ENCODE results near the gene POLR1H. TPM values are rescaled to one million over a fixed set of nuclear protein-coding genes. Genes with fewer than 3 reads are reported as not detected.

Gene POLR1H
- total RNA-seq, 1 experiment from 2014 or later = 85.1 TPM

DNA sequence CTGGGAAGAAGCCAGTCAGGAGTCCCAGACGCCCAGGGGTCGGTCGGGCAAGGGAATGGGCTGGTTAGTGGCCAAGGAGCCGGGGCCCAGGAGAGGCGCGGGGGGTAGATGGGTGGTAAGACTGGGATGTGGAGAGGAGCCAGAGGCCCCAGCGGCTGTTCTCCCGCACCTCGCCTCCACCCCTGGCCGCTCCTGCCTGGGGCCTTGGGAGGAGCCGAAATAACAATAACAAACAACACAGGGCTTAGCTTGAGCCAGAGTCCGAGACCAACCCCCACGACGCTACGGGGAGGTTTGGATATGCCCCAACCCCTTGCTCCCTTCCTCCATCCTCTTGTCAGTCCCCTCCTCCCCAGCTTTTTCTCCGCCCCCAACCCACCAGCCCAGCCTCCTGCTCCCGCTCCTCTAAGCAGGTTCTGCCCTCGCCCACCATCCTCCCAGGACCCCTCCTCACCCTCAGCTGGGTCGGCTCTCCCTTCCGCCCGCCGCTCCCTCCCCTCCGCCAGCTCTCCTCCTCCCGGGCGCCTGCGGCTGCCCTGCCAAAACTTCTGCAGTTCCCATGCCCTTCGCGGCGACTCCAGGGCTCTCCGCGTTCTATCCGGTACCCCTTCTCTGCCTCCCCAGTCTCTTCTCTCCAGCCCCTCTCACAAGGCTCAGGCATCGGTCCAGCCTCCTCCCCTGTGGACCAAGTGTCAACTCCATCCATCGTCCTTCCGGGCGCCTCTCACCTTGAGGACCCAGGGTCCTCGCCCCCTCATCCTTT is 13.4 kb downstream of the POLR1H start:
- no peaks in the 10 kb centered on the region for H3K36me3 ChIP-seq (ENCODE audit: insufficient read depth, low read length)

DNA sequence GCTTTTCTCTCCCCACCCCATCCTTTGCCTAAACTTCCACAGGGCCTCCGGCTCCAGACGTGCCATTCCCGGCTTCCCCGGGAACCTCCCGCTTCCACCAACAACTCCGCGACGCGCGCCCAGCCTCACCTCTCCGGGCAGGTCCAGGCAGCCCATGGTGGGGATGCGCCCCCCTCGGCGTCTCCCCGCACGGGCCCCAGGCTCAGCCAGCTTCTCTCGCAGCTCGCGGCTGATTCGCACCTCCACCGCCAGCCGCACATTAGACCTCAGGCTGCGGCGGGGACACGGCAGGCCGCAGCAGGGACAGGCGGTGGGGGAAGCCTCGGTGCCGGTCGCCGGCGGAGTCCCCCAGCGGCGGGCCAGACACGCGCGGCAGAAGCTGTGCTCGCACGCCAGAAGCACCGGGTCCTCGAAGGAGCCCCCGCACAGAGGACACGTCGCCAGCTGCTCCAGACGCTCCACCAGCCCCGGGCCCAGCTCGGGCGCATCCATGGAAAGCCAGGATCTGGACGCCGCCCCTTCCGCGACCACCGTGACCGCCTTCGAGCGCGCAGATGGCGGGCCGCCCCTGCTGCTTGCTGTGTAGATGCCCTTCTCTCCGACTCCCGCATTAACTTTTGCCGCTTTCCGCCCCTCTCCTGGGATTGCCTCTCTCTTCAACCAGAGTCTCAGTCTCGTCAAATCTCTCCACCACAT is 14.2 kb downstream of the POLR1H start, which contains the start of gene RNF39:
Gene RNF39, minus strand, starts transcription at position 676 of the 696 bp plus-strand sequence. Its CDS starts 184 bp downstream, at position 492.
- no peak within 1 kb of the TSS for H3K9ac ChIP-seq (ENCODE audit: low read length)
- H3K9me2 ChIP-seq (replicated peaks; ENCODE audit: insufficient read depth, low read length) = no peaks in the 10 kb centered on the region
- H3K79me2 ChIP-seq (ENCODE audit: low read length) = no peaks in the 10 kb centered on the region
- no peaks in the 10 kb centered on the region for H3K9me3 ChIP-seq (ENCODE audit: low read length)
- H3K4me1 ChIP-seq (ENCODE audit: low read length) = no peaks in the 10 kb centered on the region
- H3K36me3 ChIP-seq (ENCODE audit: insufficient read depth, low read length) = no peaks in the 10 kb centered on the region
- H3K4me2 ChIP-seq (ENCODE audit: low read depth, low read length, poor library complexity, severe bottlenecking) = no peak within 1 kb of the TSS
- H2AFZ ChIP-seq (ENCODE audit: low read length) = no peak within 1 kb of the TSS
- H3K27me3 ChIP-seq (ENCODE audit: low read length) = no peaks in the 10 kb centered on the region
- H4K20me1 ChIP-seq (ENCODE audit: insufficient read depth, low read depth, low read length) = no peaks in the 10 kb centered on the region
- no peak within 1 kb of the TSS for H3K4me3 ChIP-seq (ENCODE audit: low read length)
- DNase-seq = no peak
- no peak within 1 kb of the TSS for H3K27ac ChIP-seq (ENCODE audit: low read length)

More for the DNA sequence above, 13.4 kb downstream of the POLR1H start:
- Histone ChIP-seq H3K4me2 (ENCODE audit: low read depth, low read length, poor library complexity, severe bottlenecking) (no peak overlapping the region), H3K27me3 (ENCODE audit: low read length) (no peaks in the 10 kb centered on the region), H3K4me3 (ENCODE audit: low read length) (no peak overlapping the region), H3K9me2 (replicated peaks; ENCODE audit: insufficient read depth, low read length) (no peaks in the 10 kb centered on the region), H3K9me3 (ENCODE audit: low read length) (no peaks in the 10 kb centered on the region), H3K4me1 (ENCODE audit: low read length) (no peaks in the 10 kb centered on the region), H2AFZ (ENCODE audit: low read length) (no peak overlapping the region), H3K27ac (ENCODE audit: low read length) (no peak overlapping the region), H4K20me1 (ENCODE audit: insufficient read depth, low read depth, low read length) (no peaks in the 10 kb centered on the region), H3K9ac (ENCODE audit: low read length) (no peak overlapping the region), H3K79me2 (ENCODE audit: low read length) (no peaks in the 10 kb centered on the region)
- DNase-seq = no peak

DNA sequence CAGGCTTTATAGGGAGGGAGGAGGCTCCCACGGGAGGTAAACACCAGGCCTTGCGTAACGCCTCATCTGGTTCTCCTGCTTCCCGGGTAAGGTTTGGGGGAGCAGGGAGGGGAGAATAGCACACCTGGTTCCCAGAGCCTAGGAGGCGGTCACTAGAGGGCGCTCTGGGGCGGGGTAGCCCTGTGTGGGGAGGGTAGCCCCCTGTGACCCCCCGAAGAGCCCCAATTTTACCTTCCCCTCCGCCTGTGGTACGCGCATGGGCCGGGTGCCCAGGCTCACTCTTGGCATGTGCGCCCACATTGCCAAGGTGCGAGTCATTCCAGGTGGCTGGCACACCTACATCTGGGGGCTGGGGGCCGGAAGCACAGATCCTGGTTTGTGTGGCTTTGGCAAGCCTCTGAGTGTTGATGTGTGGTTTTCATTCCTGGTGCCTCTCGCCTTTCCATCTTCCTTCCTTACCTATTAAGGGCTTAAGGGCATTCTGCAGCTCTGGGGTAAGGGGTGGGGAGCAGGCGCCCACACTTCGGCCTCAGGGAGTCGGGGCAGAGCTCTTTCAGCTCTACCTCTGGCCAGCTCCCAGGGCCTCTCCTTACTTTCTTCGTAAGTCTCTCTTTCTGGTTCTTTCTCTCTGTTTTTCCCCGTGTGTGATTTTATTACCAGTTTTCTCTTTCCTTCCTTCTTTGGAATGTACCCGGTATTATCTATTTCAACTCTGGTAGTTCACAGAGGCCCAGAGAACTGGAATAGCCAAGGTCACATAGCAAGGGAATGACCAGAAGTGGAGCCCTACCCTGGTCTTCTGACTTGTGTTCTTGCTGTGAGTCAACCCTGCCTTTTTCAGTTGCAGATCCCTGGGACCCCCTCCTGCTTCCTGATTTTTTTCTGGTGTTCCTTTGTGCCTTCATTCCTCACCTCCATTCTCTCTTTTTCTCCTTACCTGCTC is 15.0 kb downstream of the POLR1H start:
- Histone ChIP-seq H3K36me3 (ENCODE audit: insufficient read depth, low read length) (no peaks in the 10 kb centered on the region), H3K4me1 (ENCODE audit: low read length) (no peaks in the 10 kb centered on the region), H3K4me2 (ENCODE audit: low read depth, low read length, poor library complexity, severe bottlenecking) (no peak overlapping the region), H3K9me2 (replicated peaks; ENCODE audit: insufficient read depth, low read length) (no peaks in the 10 kb centered on the region), H4K20me1 (ENCODE audit: insufficient read depth, low read depth, low read length) (no peaks in the 10 kb centered on the region), H3K79me2 (ENCODE audit: low read length) (no peaks in the 10 kb centered on the region), H3K27me3 (ENCODE audit: low read length) (no peaks in the 10 kb centered on the region), H3K4me3 (ENCODE audit: low read length) (no peak overlapping the region), H2AFZ (ENCODE audit: low read length) (no peak overlapping the region), H3K27ac (ENCODE audit: low read length) (no peak overlapping the region), H3K9me3 (ENCODE audit: low read length) (no peaks in the 10 kb centered on the region), H3K9ac (ENCODE audit: low read length) (no peak overlapping the region)
- no peak for DNase-seq

DNA sequence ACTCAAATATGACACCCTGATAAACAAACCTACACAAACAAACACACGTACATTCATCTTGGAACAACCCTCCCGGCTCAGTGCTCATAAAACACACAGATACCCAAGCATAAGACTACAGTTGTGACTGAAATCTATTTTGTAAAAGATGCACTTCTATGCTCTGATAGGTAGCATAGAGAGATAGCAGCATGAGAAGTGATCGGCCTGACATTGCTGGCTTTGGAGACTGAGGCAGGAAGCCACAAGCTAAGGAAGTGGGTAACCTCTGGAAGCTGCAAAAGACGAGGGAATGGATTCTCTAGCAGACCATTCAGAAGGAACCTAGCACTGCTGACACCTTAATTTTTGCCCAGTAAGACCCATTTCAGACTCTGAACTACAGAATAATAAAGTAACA is 16.2 kb downstream of the POLR1H start:
- no peak for DNase-seq
- no peaks in the 10 kb centered on the region for H3K27me3 ChIP-seq (ENCODE audit: low read length)
- no peak overlapping the region for H2AFZ ChIP-seq (ENCODE audit: low read length)
- H3K36me3 ChIP-seq (ENCODE audit: insufficient read depth, low read length) = no peaks in the 10 kb centered on the region
- H3K4me3 ChIP-seq (ENCODE audit: low read length) = no peak overlapping the region
- no peak overlapping the region for H3K27ac ChIP-seq (ENCODE audit: low read length)
- no peak overlapping the region for H3K4me2 ChIP-seq (ENCODE audit: low read depth, low read length, poor library complexity, severe bottlenecking)
- no peaks in the 10 kb centered on the region for H4K20me1 ChIP-seq (ENCODE audit: insufficient read depth, low read depth, low read length)
- H3K9me2 ChIP-seq (replicated peaks; ENCODE audit: insufficient read depth, low read length) = no peaks in the 10 kb centered on the region
- H3K9me3 ChIP-seq (ENCODE audit: low read length) = no peaks in the 10 kb centered on the region
- no peaks in the 10 kb centered on the region for H3K4me1 ChIP-seq (ENCODE audit: low read length)
- H3K9ac ChIP-seq (ENCODE audit: low read length) = no peak overlapping the region
- no peaks in the 10 kb centered on the region for H3K79me2 ChIP-seq (ENCODE audit: low read length)

DNA sequence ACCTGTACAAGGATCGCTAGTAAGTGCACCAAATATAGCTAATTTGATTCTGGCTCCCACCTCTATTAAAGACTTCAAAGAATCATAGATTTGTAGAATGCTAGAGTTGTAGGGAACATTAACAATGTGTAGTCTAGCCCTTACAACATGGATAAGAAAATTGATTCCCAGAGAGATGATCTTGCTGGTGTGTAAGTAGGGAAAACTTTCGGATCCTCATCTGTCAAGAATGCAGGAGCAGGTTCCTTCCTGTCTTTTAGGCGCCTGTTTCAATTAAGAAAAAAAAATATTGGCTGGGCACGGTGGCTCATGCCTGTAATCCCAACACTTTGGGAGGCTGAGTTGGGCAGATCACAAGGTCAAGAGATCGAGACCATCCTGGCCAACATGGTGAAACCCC is 26.8 kb downstream of the POLR1H start:
- H3K36me3 ChIP-seq (ENCODE audit: insufficient read depth, low read length) = no peaks in the 10 kb centered on the region
- no peaks in the 10 kb centered on the region for H3K4me1 ChIP-seq (ENCODE audit: low read length)
- no peaks in the 10 kb centered on the region for H3K9me2 ChIP-seq (replicated peaks; ENCODE audit: insufficient read depth, low read length)
- DNase-seq = no peak
- no peaks in the 10 kb centered on the region for H3K79me2 ChIP-seq (ENCODE audit: low read length)
- H4K20me1 ChIP-seq (ENCODE audit: insufficient read depth, low read depth, low read length) = no peaks in the 10 kb centered on the region
- H3K27me3 ChIP-seq (ENCODE audit: low read length) = no peaks in the 10 kb centered on the region
- no peak overlapping the region for H3K27ac ChIP-seq (ENCODE audit: low read length)
- H2AFZ ChIP-seq (ENCODE audit: low read length) = no peak overlapping the region
- H3K9ac ChIP-seq (ENCODE audit: low read length) = no peak overlapping the region
- H3K4me2 ChIP-seq (ENCODE audit: low read depth, low read length, poor library complexity, severe bottlenecking) = no peak overlapping the region
- no peaks in the 10 kb centered on the region for H3K9me3 ChIP-seq (ENCODE audit: low read length)
- H3K4me3 ChIP-seq (ENCODE audit: low read length) = no peak overlapping the region

DNA sequence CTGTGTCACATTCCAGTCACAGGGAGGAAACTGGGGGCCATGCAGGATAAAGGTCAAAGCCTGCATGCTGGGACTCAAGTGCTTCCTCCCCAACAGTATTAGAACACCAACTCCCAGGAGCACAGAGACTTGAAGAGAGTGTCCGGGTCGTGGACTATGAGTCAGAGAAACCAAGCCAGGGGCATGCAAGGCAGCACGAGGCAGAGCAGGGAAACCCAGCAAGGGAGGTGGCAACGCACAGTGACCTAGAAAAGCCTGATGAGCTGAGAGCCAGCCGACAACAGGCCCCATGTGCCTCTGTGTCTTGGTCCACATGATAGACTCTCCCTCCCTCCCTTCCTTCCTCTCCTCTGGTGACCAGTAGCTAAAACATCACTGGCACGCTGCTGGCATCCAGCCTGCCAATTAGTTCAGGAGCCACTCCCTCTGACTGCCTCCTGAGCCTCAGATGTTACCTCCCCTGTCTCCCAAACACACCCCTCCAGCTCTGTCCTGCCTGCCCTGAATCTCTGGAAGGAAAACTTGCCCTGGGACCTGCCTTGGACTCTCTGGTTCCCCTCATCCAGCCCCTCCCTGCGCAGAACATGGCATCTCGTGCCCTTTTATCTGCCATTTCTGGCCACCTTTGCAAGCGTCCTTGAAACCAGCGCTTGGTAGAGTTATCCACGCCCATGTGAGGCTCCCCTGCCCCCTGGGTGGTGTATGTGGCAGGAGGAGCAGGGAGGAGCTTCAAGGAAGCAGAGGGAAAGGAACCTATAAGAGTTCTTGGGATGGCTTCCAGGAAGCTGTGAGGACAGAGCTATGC is 30.7 kb downstream of the POLR1H start:
- H4K20me1 ChIP-seq (ENCODE audit: insufficient read depth, low read depth, low read length) = no peaks in the 10 kb centered on the region
- H3K27ac ChIP-seq (ENCODE audit: low read length) = no peak overlapping the region
- H3K9me3 ChIP-seq (ENCODE audit: low read length) = no peaks in the 10 kb centered on the region
- no peaks in the 10 kb centered on the region for H3K9me2 ChIP-seq (replicated peaks; ENCODE audit: insufficient read depth, low read length)
- H3K4me1 ChIP-seq (ENCODE audit: low read length) = no peaks in the 10 kb centered on the region
- no peak overlapping the region for H3K9ac ChIP-seq (ENCODE audit: low read length)
- no peaks in the 10 kb centered on the region for H3K27me3 ChIP-seq (ENCODE audit: low read length)
- no peak overlapping the region for H3K4me2 ChIP-seq (ENCODE audit: low read depth, low read length, poor library complexity, severe bottlenecking)
- no peak overlapping the region for H2AFZ ChIP-seq (ENCODE audit: low read length)
- H3K36me3 ChIP-seq (ENCODE audit: insufficient read depth, low read length) = no peaks in the 10 kb centered on the region
- no peak overlapping the region for H3K4me3 ChIP-seq (ENCODE audit: low read length)
- H3K79me2 ChIP-seq (ENCODE audit: low read length) = no peaks in the 10 kb centered on the region
- no peak for DNase-seq

DNA sequence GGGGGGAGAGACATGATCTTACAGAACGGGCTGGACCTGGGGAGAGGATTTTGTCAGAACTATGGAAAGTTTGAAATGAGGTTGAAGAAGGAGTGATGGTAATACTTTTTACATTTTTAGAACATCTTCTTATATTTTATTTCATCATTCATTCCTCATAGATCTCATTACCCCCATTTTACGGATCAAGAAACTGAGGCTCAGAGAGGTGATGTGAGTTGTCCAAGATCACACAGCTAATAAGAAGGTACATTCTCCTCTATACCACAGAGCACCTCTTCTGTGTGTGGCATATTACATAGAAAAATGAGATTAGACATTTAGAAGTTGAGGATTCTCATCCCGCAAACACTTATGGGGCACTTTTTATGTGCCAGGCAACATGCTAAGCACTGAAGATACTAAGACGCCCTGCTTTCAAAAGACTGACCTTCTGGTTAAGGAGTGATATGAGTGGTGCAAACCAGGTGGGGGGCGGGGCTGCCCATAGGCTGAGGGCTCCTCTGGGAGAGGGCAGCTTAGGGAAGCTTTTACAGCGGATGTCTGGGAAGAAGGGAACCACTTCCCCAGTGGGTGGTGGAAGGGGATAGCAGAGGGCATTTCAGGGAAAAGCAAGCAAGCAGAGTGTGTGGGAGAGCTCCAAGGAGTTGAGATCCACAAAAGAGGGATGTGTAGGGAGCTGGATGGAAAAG is 31.9 kb downstream of the POLR1H start:
- Histone ChIP-seq H3K4me3 (ENCODE audit: low read length) (no peak overlapping the region), H3K9me3 (ENCODE audit: low read length) (no peaks in the 10 kb centered on the region), H3K9ac (ENCODE audit: low read length) (no peak overlapping the region), H3K4me1 (ENCODE audit: low read length) (no peaks in the 10 kb centered on the region; the same call in 1 of the 2 replicates), H4K20me1 (ENCODE audit: insufficient read depth, low read depth, low read length) (no peaks in the 10 kb centered on the region), H3K27ac (ENCODE audit: low read length) (no peak overlapping the region), H3K36me3 (ENCODE audit: insufficient read depth, low read length) (no peaks in the 10 kb centered on the region), H3K4me2 (ENCODE audit: low read depth, low read length, poor library complexity, severe bottlenecking) (no peak overlapping the region), H3K27me3 (ENCODE audit: low read length) (no peaks in the 10 kb centered on the region), H3K79me2 (ENCODE audit: low read length) (no peaks in the 10 kb centered on the region), H3K9me2 (replicated peaks; ENCODE audit: insufficient read depth, low read length) (no peaks in the 10 kb centered on the region), H2AFZ (ENCODE audit: low read length) (no peak overlapping the region)
- DNase-seq = no peak
